Breast epithelium (tissue), 3 donors: ENCODE data around the gene CDC20.

Experiments used
- CTCF ChIP-seq, 3 donors: fragments of 450-650 bp; IDR thresholded peaks; one replicate each; pipeline ENCODE4 v1.5.1; 2016 to 2017; ENCODE audit warnings: antibody characterized with exemption in 3 of 3, mild to moderate bottlenecking in 3 of 3, moderate library complexity in 3 of 3
- POLR2A ChIP-seq: fragments of 450-650 bp; IDR thresholded peaks from one replicate; pipeline ENCODE4 v1.6.1; 2016; ENCODE audit warnings: antibody characterized with exemption, mild to moderate bottlenecking, moderate library complexity

GRCh38 chr1:43338001-43338400, 20.8 kb upstream of the CDC20 start:
- TF ChIP-seq CTCF (IDR thresholded peaks at IDR 0.05) (no peak), POLR2A (no peak)
